Right lobe of liver (tissue), 6 donors: ENCODE results near the gene PGM2. TPM values are rescaled to one million over a fixed set of nuclear protein-coding genes. Genes with fewer than 3 reads are reported as not detected.
A peak's percentile ranks its signal among the peaks of the same experiment; 100 is the strongest.

Experiments
- ATAC-seq, 4 donors: fragments of 200-7000 bp; cut with Tn5 transposase; one replicate each; pipeline ENCODE4 v1.9.1; 2020; ENCODE audit warnings: mild to moderate bottlenecking in 4 of 4, moderate library complexity in 4 of 4
- DNase-seq, 3 donors: peaks; one replicate each; pipeline ENCODE4 v3.0.0-alpha.2; 2020
- H3K27ac ChIP-seq, 3 donors: fragments of 200-600 bp; one replicate each; pipeline ENCODE4 v1.8.0; 2022
- H3K27me3 ChIP-seq, 2 donors: fragments of 200-600 bp; one replicate each; pipeline ENCODE4 v1.8.0; 2022
- H3K36me3 ChIP-seq, 4 donors: fragments of 200-600 bp; sonication (generic) in 1 of 4; one replicate each; pipeline versions ENCODE4 v1.5.1 to v1.8.0; 2017 to 2022; ENCODE audit warnings: control low read depth in 1 of 4
- H3K4me1 ChIP-seq, 4 donors: fragments of 200-600 bp; sonication (generic) in 1 of 4; one replicate each; pipeline versions ENCODE4 v1.5.1 to v1.8.0; 2017 to 2022; ENCODE audit warnings: control low read depth in 1 of 4
- H3K4me3 ChIP-seq, 3 donors: fragments of 200-600 bp; one replicate each; pipeline ENCODE4 v1.8.0; 2022
- H3K9me3 ChIP-seq, 4 donors: fragments of 200-600 bp; sonication (generic) in 1 of 4; one replicate each; pipeline versions ENCODE4 v1.5.1 to v1.8.0; 2017 to 2022; ENCODE audit warnings: control low read depth in 1 of 4
- POLR2A ChIP-seq: fragments of 450-650 bp; IDR thresholded peaks from one replicate; pipeline ENCODE4 v1.6.1; 2017; ENCODE audit warnings: antibody characterized with exemption, mild to moderate bottlenecking
- WGBS: methylation state at CpG from one replicate; pipeline ENCODE4 v1.1.6; 2018; ENCODE audit warnings: low coverage, low lambda C conversion rate; ENCODE audit not compliant: insufficient coverage; ENCODE audit errors: missing lambda C conversion rate; 5-methylcytosine and 5-hydroxymethylcytosine counted together
- intact Hi-C, 2 donors: fragments of 100-400 bp; cut with DNase I; formaldehyde crosslinking; loops; one replicate each; pipeline versions ENCODE4 v1.11.2 to v1.14.1; 2022
- total RNA-seq, 6 experiments: library from RNA; depleted of rRNA in 2 of 6; stranded (reverse); fragments of >200 nt in 2 of 6; fragmentation: NEBNext Ultra II Directional in 3 of 6; extraction: Animal tissue kit (Norgen Biotek cat#: 25700) in 3 of 6; gene quantifications; one replicate each; pipeline versions ENCODE4 v1.1.0 to v1.2.4, GENCODE V29; 2016 to 2023
- TF ChIP-seq, protein P1 (sequence below), 4 donors: fragments of 200-600 bp in 3 of 4; fragments of 450-650 bp in 1 of 4; IDR thresholded peaks; one replicate each; pipeline versions ENCODE4 v1.5.1 to v1.8.0; 2016 to 2022; ENCODE audit warnings: antibody characterized with exemption in 4 of 4, mild to moderate bottlenecking in 2 of 4
- donor health status: DM: no; HTN: yes; CAD: no.
- donor health status: DM: no; HTN: no; CAD: no.
- donor health status: DM: no; HTN: no; CAD: no.
- donor health status: DM: no; HTN: yes; CAD: no.
- donor health status: DM: no; HTN: yes; CAD: no.

Gene PGM2
- total RNA-seq, 6 experiments from 2014 or later, result 5.5 to 16.3 (median 7.3) TPM

- DNase-seq (no peak), ATAC-seq (peak; percentile 16 to 52 (median 38))
- 46% methylated on average over 1 of the region's 4 CpGs for WGBS
- Histone ChIP-seq H3K4me3 (no peak overlapping the region), H3K4me1 (peaks cover 0 to 12% (median 2%) of the 10 kb centered on the region in 4 donors), H3K36me3 (no peaks in the 10 kb centered on the region), H3K9me3 (no peaks in the 10 kb centered on the region), H3K27me3 (no peaks in the 10 kb centered on the region), H3K27ac (no peak overlapping the region)
- intact Hi-C loops, result no loop called here
- no peak for TF ChIP-seq POLR2A
- TF ChIP-seq, protein P1, sequence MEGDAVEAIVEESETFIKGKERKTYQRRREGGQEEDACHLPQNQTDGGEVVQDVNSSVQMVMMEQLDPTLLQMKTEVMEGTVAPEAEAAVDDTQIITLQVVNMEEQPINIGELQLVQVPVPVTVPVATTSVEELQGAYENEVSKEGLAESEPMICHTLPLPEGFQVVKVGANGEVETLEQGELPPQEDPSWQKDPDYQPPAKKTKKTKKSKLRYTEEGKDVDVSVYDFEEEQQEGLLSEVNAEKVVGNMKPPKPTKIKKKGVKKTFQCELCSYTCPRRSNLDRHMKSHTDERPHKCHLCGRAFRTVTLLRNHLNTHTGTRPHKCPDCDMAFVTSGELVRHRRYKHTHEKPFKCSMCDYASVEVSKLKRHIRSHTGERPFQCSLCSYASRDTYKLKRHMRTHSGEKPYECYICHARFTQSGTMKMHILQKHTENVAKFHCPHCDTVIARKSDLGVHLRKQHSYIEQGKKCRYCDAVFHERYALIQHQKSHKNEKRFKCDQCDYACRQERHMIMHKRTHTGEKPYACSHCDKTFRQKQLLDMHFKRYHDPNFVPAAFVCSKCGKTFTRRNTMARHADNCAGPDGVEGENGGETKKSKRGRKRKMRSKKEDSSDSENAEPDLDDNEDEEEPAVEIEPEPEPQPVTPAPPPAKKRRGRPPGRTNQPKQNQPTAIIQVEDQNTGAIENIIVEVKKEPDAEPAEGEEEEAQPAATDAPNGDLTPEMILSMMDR (IDR thresholded peaks at IDR 0.05), result no peak
These were observed 38.3 kb downstream of the PGM2 start for GRCh38 chr4:37864786-37865185.

- Histone ChIP-seq H3K27me3 (no peaks in the 10 kb centered on the region), H3K9me3 (no peaks in the 10 kb centered on the region), H3K36me3 (no peaks in the 10 kb centered on the region), H3K4me1 (peaks cover 0 to 12% (median 2%) of the 10 kb centered on the region in 4 donors), H3K4me3 (no peak overlapping the region), H3K27ac (peak overlapping the region in 1 of 3 donors; percentile 56)
- intact Hi-C loops, result no loop called here
- peak in 3 of 4 donors; percentile 8 to 34 (median 23) for ATAC-seq
- WGBS, result 57% methylated on average over 3 of the region's 3 CpGs
- DNase-seq, result no peak
- TF ChIP-seq, protein P1 (IDR thresholded peaks at IDR 0.05), result no peak
These were observed 39.0 kb downstream of the PGM2 start for GRCh38 chr4:37865450-37865849.

DNA sequence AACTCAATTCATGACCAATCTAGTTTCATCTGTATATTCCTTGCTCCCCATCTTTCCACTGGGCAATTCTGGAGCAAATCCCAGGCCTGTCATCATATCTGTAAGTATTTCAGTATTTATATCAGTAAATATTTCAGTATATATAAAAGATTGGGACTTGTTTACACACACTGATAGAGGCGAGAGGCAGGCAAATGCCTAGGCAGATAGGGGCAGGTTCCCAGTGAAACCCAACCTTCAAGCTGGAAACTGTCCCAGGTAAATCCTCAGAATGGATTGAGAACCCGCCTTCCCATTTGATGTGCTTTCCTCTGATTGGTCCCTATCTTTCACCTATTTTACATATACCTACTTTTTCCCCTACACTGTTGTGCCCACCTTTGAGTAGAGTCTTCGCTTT lies 40.6 kb downstream of the PGM2 start:
- H3K4me1 ChIP-seq, result peaks cover 0 to 12% (median 2%) of the 10 kb centered on the region in 4 donors
- H3K9me3 ChIP-seq, result no peaks in the 10 kb centered on the region
- no peak for ATAC-seq
- WGBS, result 83% methylated on average over 3 of the region's 3 CpGs
- intact Hi-C loops, result no loop called here
- H3K4me3 ChIP-seq, result no peak overlapping the region
- TF ChIP-seq, protein P1 (IDR thresholded peaks at IDR 0.05), result no peak
- TF ChIP-seq POLR2A, result no peak
- H3K36me3 ChIP-seq, result no peaks in the 10 kb centered on the region
- no peak for DNase-seq
- H3K27me3 ChIP-seq, result no peaks in the 10 kb centered on the region
- H3K27ac ChIP-seq, result no peak overlapping the region

DNA sequence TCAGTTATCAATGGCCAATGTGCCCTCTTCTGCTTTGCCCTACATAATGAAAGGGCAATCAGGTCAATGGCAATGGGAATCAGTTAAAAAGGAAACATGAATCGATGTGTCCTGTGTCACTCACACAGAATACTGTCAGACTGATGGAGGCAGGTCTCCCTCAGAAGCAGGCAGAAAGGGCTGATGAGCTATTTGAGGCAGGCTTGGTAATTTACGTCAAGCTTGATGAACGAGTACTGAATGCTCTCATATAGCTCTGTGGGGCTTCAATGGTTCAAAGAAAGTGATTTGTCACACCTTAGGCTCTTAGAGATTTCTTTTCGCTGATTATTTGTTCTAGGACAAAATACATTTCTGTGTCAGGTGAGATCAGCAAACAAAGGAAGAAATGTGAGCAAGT lies 41.8 kb downstream of the PGM2 start:
- 88% methylated on average over 4 of the region's 4 CpGs for WGBS
- ATAC-seq (no peak), DNase-seq (no peak)
- no peak for TF ChIP-seq POLR2A
- Histone ChIP-seq H3K4me3 (no peak overlapping the region), H3K9me3 (no peaks in the 10 kb centered on the region), H3K4me1 (peaks cover 0 to 16% (median 4%) of the 10 kb centered on the region in 4 donors), H3K36me3 (no peaks in the 10 kb centered on the region), H3K27me3 (no peaks in the 10 kb centered on the region), H3K27ac (no peak overlapping the region)
- intact Hi-C loops, result no loop called here

- intact Hi-C loops, result no loop called here
- Histone ChIP-seq H3K4me1 (peaks cover 0 to 21% (median 3%) of the 10 kb centered on the region in 4 donors), H3K9me3 (no peaks in the 10 kb centered on the region), H3K4me3 (no peak overlapping the region), H3K36me3 (no peaks in the 10 kb centered on the region), H3K27ac (peak overlapping the region in 1 of 3 donors; percentile 6), H3K27me3 (no peaks in the 10 kb centered on the region)
- DNase-seq (no peak), ATAC-seq (no peak)
- WGBS, result 53% methylated on average over 1 of the region's 1 CpG
- TF ChIP-seq, protein P1 (IDR thresholded peaks at IDR 0.05), result no peak
- TF ChIP-seq POLR2A, result no peak
These were observed 46.0 kb downstream of the PGM2 start for GRCh38 chr4:37872310-37872988.
